BLaER1 treated with 17β-estradiol and CSF1 and Interleukin-3, amounts not matched to agents 10 nM and 100 nM (cell line): Measurements from ENCODE around the gene HERPUD1.
"Not testable (repeated sequence)": the region's sequence is repeated elsewhere in the genome, so short reads cannot be mapped to it uniquely, and the experiment has no call there.

Experiments
- H3K27ac ChIP-seq, 11 experiments: shearing (Covaris generic); formaldehyde crosslinking; 2 replicates each; pipeline ENCODE4 v1.8.1; 2022
- H3K27me3 ChIP-seq, 11 experiments: shearing (Covaris generic); formaldehyde crosslinking; 2 replicates each; pipeline ENCODE4 v1.8.1; 2022
- H3K36me3 ChIP-seq, 11 experiments: shearing (Covaris generic); formaldehyde crosslinking; 2 replicates each; pipeline ENCODE4 v1.8.1; 2022
- H3K4me1 ChIP-seq, 10 experiments: shearing (Covaris generic); formaldehyde crosslinking; 2 replicates each; pipeline ENCODE4 v1.8.1; 2022
- H3K4me2 ChIP-seq, 11 experiments: shearing (Covaris generic); formaldehyde crosslinking; 2 replicates each; pipeline ENCODE4 v1.8.1; 2022
- H3K4me3 ChIP-seq, 10 experiments: shearing (Covaris generic); formaldehyde crosslinking; 2 replicates each; pipeline ENCODE4 v1.8.1; 2022
- H3K9ac ChIP-seq, 11 experiments: shearing (Covaris generic); formaldehyde crosslinking; 2 replicates each; pipeline ENCODE4 v1.8.1; 2022
- H3K9me3 ChIP-seq, 11 experiments: shearing (Covaris generic); formaldehyde crosslinking; replicated peaks in 1 of 11; 2 replicates each; pipeline ENCODE4 v1.8.1; 2022
- H4K20me1 ChIP-seq, 11 experiments: shearing (Covaris generic); formaldehyde crosslinking; 2 replicates each; pipeline ENCODE4 v1.8.1; 2022
- Cebpa-rat ChIP-seq, 11 experiments: shearing (Covaris generic); IDR thresholded peaks; 2 replicates each; pipeline ENCODE4 v1.8.1; 2022

Gene HERPUD1, protein sequence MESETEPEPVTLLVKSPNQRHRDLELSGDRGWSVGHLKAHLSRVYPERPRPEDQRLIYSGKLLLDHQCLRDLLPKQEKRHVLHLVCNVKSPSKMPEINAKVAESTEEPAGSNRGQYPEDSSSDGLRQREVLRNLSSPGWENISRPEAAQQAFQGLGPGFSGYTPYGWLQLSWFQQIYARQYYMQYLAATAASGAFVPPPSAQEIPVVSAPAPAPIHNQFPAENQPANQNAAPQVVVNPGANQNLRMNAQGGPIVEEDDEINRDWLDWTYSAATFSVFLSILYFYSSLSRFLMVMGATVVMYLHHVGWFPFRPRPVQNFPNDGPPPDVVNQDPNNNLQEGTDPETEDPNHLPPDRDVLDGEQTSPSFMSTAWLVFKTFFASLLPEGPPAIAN

DNA sequence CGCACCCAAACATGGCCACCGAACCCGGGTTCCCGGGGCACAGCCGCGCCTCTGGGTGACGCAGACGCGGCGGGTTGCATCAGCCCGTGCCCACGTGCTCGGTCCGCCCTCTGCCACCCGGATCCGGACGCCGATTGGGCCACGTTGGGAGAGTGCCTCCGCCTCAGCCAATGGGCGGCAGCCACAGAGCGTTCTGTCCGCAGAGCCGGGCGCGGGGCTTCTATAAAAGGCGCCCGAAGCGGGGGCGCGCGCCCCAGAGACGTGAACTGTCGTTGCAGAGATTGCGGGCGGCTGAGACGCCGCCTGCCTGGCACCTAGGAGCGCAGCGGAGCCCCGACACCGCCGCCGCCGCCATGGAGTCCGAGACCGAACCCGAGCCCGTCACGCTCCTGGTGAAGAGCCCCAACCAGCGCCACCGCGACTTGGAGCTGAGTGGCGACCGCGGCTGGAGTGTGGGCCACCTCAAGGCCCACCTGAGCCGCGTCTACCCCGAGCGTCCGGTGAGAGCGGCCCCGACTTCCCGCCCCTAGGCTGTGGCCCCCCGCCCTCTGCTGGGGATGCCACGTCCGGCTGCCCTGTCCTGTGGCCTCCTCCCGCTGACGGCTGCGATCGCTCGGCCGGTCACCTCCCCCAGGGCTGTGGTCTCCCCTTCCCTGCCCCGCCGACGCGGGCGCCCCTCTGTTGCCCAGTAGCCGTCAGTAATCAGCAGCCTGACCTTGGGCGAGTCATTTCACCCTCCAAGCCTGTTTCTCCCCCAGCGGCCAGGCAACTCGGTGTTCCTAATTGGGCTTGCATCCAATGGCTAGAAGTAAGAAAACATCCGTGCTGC lies at the start of gene HERPUD1:
TSS of gene HERPUD1 (plus strand) at position 251 of the 829 bp plus-strand sequence. CDS start at position 354, 103 bp downstream.
- peaks cover 48 to 75% (median 70%) of the 10 kb centered on the region in 10 experiments for H3K4me1 ChIP-seq
- peaks cover 45 to 51% (median 49%) of the 10 kb centered on the region in 11 experiments for H4K20me1 ChIP-seq
- no peaks in the 10 kb centered on the region for H3K27me3 ChIP-seq
- peak within 1 kb of the TSS; percentile 86 to 99 (median 95) for H3K4me2 ChIP-seq
- H3K9ac ChIP-seq = peak within 1 kb of the TSS; percentile 94 to 100 (median 97)
- H3K27ac ChIP-seq = peak within 1 kb of the TSS; percentile 91 to 100 (median 94)
- no peaks in the 10 kb centered on the region for H3K9me3 ChIP-seq
- H3K36me3 ChIP-seq = peaks cover 31 to 43% (median 40%) of the 10 kb centered on the region in 11 experiments
- TF ChIP-seq Cebpa-rat (IDR thresholded peaks at IDR 0.05) = peak; percentile 9 to 86 (median 43); a peak in 13 of 22 replicates
- H3K4me3 ChIP-seq = peak within 1 kb of the TSS; percentile 88 to 100 (median 97)

DNA sequence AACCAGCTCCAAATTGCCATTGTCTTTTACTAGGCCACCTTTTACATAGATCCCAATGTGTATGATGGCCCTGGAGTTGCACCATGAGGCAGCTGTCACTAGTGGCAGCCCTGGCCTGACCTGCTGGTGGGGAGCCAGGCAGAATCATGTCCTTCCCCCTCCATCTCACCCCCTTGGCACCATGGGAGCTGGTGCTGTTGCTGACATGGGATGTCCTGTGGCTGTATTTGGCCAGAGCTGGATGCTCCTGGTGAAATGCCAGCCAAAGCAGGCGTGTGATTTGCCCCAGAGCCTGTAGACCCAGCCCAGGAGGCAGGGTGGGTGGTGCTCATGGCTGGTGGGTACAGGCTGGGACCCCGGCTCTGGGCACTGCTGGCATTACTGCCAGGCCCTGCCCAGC lies 48.4 kb upstream of the HERPUD1 start:
- no peak overlapping the region for H3K9ac ChIP-seq
- no peaks in the 10 kb centered on the region for H3K9me3 ChIP-seq
- no peak overlapping the region for H3K4me2 ChIP-seq
- no peak for TF ChIP-seq Cebpa-rat (IDR thresholded peaks at IDR 0.05)
- no peak overlapping the region for H3K4me3 ChIP-seq
- peaks cover under 1 to 8% (median 2%) of the 10 kb centered on the region in 10 experiments; a peak in 15 of 20 replicates for H3K4me1 ChIP-seq
- H3K36me3 ChIP-seq = no peaks in the 10 kb centered on the region
- H4K20me1 ChIP-seq = no peaks in the 10 kb centered on the region
- H3K27me3 ChIP-seq = no peaks in the 10 kb centered on the region
- H3K27ac ChIP-seq = no peak overlapping the region

DNA sequence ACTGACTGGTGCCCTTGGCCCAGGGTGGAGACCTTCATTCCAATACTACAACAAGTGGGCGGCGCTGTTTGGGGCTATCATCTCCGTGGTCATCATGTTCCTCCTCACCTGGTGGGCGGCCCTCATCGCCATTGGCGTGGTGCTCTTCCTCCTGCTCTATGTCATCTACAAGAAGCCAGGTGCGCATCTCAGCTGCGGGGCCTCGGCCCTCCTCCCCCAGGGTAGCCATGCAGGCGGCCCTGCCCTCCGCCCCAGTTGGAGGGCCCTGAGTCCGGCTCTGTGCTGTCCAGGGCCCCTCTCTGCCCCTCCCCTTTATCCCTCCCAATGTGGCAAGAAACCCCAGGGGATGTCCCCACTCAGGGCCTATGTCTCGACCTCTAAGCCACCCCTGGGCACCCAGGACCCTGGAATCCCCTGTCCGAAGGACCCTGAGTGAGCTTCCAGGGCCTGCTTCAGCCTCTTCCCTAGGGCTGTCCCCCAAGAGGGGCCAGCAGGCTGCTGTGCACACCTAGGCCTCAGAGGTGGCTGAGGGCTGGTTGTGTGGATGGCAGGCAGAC lies 47.8 kb upstream of the HERPUD1 start:
- Histone ChIP-seq H3K9me3 (no peaks in the 10 kb centered on the region), H4K20me1 (no peaks in the 10 kb centered on the region), H3K27me3 (no peaks in the 10 kb centered on the region), H3K4me1 (peaks cover 6 to 13% (median 7%) of the 10 kb centered on the region in 10 experiments), H3K4me3 (no peak overlapping the region), H3K36me3 (no peaks in the 10 kb centered on the region), H3K4me2 (no peak overlapping the region), H3K9ac (no peak overlapping the region), H3K27ac (no peak overlapping the region; a peak in 1 of 22 replicates)
- no peak for TF ChIP-seq Cebpa-rat (IDR thresholded peaks at IDR 0.05)

DNA sequence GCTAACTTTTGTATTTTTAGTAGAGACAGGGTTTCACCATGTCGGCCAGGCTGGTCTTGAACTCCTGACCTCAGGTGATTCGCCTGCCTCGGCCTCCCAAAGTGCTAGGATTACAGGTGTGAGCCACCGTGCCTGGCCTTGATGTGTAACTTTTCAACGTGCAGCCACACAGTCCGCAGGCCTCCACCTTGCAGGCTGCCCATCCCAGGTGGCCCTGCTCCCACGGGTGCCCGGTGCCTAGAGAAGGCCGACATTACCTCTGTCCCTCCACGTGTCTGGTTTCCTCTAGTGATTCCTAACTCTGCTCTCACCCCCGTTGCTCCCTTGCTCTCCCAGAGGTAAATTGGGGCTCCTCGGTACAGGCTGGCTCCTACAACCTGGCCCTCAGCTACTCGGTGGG lies 47.0 kb upstream of the HERPUD1 start:
- not testable (repeated sequence) for H3K9me3 ChIP-seq, H3K36me3 ChIP-seq, H3K27me3 ChIP-seq, H3K9ac ChIP-seq, H3K4me3 ChIP-seq, H3K4me2 ChIP-seq, H3K27ac ChIP-seq, H4K20me1 ChIP-seq
- H3K4me1 ChIP-seq = peaks cover 10 to 21% (median 13%) of the 10 kb centered on the region in 10 experiments

DNA sequence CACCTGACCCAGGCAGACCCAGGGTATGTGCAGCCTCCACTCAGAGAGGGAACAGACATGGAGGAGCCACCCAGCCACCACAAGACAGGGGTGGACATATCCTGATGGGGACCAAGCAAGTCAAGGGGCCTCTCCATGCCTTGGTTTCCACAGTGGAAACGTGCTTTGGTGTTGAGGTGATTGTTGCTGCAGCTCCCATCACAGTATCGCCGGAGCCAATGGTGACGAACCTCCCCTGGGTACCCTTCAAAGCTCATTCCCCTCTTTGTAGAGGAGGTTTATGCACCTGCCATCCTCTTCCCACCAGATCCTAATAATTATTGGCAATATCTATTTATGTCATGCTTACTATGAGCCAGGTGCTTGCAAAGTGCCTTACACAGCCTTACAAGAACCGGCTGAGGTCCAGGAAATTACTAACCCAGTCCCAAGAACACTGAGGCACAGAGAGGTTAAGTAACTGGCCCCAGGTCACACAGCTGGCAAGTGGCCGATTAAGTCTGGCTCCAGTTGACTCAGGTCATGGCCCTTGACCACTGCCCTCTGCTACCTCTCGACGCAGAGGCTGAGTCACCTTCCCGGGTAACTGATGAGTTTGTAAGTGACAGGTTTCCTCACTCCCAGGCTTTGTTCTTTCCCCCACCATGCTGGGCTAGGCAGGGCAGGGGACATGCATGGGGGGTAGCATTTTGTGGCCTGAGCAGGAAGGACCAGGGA lies 46.3 kb upstream of the HERPUD1 start:
- Histone ChIP-seq H4K20me1 (no peaks in the 10 kb centered on the region), H3K4me2 (no peak overlapping the region), H3K27me3 (no peaks in the 10 kb centered on the region), H3K9me3 (no peaks in the 10 kb centered on the region), H3K4me3 (no peak overlapping the region), H3K9ac (no peak overlapping the region), H3K4me1 (peaks cover 10 to 21% (median 13%) of the 10 kb centered on the region in 10 experiments), H3K36me3 (no peaks in the 10 kb centered on the region), H3K27ac (no peak overlapping the region)
- TF ChIP-seq Cebpa-rat (IDR thresholded peaks at IDR 0.05) = no peak

DNA sequence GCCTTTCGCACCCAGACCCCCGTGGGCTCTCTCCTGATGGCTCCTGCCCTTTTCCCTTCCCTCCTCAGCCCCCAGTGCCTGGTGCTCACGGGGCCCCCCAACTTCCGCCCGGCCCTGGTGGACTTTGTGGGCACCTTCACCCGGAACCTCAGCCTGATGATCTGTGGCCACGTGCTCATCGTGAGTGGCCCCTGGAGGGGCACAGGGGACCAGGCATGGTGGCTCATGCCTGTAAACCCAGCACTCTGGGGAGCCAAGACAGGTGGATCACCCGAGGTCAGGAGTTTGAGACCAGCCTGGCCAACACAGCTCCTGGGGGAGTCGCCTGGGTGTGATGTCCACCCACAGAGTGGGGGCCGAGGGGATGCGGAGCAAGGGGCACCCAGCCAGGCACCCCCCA lies 45.6 kb upstream of the HERPUD1 start:
- no peak overlapping the region for H3K9ac ChIP-seq
- no peaks in the 10 kb centered on the region for H4K20me1 ChIP-seq
- H3K4me3 ChIP-seq = no peak overlapping the region
- peaks cover 10 to 22% (median 13%) of the 10 kb centered on the region in 10 experiments for H3K4me1 ChIP-seq
- no peak overlapping the region for H3K27ac ChIP-seq
- H3K9me3 ChIP-seq = no peaks in the 10 kb centered on the region
- no peaks in the 10 kb centered on the region for H3K27me3 ChIP-seq
- H3K36me3 ChIP-seq = no peaks in the 10 kb centered on the region
- H3K4me2 ChIP-seq = no peak overlapping the region
- no peak for TF ChIP-seq Cebpa-rat (IDR thresholded peaks at IDR 0.05)

DNA sequence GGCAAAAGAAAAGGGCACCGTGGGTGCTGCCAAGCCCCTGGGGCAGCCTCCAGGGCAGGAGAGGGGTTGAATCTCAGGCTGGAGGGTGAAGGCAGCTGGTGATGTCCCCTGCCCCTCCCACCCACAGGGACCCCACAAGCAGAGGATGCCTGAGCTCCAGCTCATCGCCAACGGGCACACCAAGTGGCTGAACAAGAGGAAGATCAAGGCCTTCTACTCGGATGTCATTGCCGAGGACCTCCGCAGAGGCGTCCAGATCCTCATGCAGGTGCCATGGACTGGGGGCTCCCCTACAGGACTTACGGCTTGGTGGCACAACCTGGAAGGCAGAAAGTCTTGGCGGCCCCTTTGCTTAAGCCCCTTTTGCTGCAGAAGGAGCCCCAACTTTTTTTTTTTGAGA lies 45.1 kb upstream of the HERPUD1 start:
- H4K20me1 ChIP-seq = no peaks in the 10 kb centered on the region
- peaks cover 10 to 27% (median 16%) of the 10 kb centered on the region in 10 experiments for H3K4me1 ChIP-seq
- TF ChIP-seq Cebpa-rat (IDR thresholded peaks at IDR 0.05) = no peak
- H3K36me3 ChIP-seq = no peaks in the 10 kb centered on the region
- no peaks in the 10 kb centered on the region for H3K9me3 ChIP-seq
- H3K9ac ChIP-seq = no peak overlapping the region
- no peak overlapping the region for H3K4me2 ChIP-seq
- no peak overlapping the region for H3K27ac ChIP-seq
- H3K4me3 ChIP-seq = no peak overlapping the region
- H3K27me3 ChIP-seq = no peaks in the 10 kb centered on the region

DNA sequence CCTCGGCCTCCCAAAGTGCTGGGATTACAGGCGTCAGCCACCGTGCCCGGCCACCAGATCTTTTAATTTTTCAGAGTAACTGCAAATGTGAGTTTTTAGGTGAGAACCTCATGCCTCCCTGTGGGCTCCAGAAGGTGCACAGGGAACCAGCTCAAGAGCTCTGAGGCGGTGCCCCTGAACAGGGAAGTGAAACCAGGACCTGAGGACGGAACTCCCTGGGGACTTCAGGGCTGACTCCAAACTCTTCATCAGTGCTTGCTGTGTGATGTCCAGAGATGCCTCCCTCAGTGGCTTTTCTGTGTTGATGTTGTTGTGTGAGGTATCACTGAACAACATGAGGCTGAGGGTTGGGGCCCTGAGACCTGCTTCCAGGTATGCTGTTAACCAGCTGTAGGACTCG lies 43.1 kb upstream of the HERPUD1 start:
- no peak overlapping the region for H3K9ac ChIP-seq
- peaks cover 10 to 38% (median 24%) of the 10 kb centered on the region in 10 experiments for H3K4me1 ChIP-seq
- no peaks in the 10 kb centered on the region for H3K27me3 ChIP-seq
- TF ChIP-seq Cebpa-rat (IDR thresholded peaks at IDR 0.05) = no peak
- no peak overlapping the region for H3K4me3 ChIP-seq
- no peaks in the 10 kb centered on the region for H4K20me1 ChIP-seq
- H3K4me2 ChIP-seq = peak overlapping the region; percentile 39 to 84 (median 58)
- H3K36me3 ChIP-seq = no peaks in the 10 kb centered on the region
- H3K27ac ChIP-seq = no peak overlapping the region
- no peaks in the 10 kb centered on the region for H3K9me3 ChIP-seq

DNA sequence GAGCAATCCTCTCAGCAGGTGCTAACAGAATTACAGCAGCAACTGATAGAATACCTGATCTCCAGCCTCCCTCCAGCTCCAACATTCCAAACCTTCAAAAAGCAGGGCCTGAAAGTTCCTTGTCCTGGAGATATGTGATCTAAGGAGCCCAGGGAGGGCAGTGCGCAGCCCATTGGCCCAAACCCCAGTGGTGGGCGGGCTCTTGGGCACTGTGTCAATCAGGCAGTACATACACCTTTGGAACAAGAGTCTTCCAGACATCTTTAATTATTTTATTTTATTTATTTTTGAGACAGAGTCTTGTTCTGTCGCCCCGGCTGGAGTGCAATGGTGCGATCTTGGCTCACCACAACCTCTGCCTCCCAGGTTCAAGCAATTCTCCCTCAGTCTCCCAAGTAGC lies 42.7 kb upstream of the HERPUD1 start:
- H3K4me2 ChIP-seq = peak overlapping the region; percentile 39 to 84 (median 58)
- no peak overlapping the region for H3K27ac ChIP-seq
- H3K4me1 ChIP-seq = peaks cover 10 to 38% (median 24%) of the 10 kb centered on the region in 10 experiments
- no peaks in the 10 kb centered on the region for H3K36me3 ChIP-seq
- no peaks in the 10 kb centered on the region for H3K9me3 ChIP-seq
- no peak overlapping the region for H3K4me3 ChIP-seq
- TF ChIP-seq Cebpa-rat (IDR thresholded peaks at IDR 0.05) = no peak
- no peaks in the 10 kb centered on the region for H4K20me1 ChIP-seq
- no peaks in the 10 kb centered on the region for H3K27me3 ChIP-seq
- no peak overlapping the region for H3K9ac ChIP-seq
